ENCODE measurements around the gene PTGR2. TPM values are rescaled to one million over a fixed set of nuclear protein-coding genes. Genes with fewer than 3 reads are reported as not detected.
"Not testable (repeated sequence)": the region's sequence is repeated elsewhere in the genome, so short reads cannot be mapped to it uniquely, and the experiment has no call there.

The PTGR2 gene
- total RNA-seq, 1 experiment from 2014 or later: 12.8 TPM

- DNase-seq (ENCODE audit: extremely low read depth, low read depth): peak; percentile 75
Measured at GRCh38 chr14:73829526-73830431, 21.9 kb upstream of the PTGR2 start.

GRCh38 chr14:73833034-73833433 lies 18.6 kb upstream of the PTGR2 start:
- DNase-seq (ENCODE audit: extremely low read depth, low read depth): no peak

DNA sequence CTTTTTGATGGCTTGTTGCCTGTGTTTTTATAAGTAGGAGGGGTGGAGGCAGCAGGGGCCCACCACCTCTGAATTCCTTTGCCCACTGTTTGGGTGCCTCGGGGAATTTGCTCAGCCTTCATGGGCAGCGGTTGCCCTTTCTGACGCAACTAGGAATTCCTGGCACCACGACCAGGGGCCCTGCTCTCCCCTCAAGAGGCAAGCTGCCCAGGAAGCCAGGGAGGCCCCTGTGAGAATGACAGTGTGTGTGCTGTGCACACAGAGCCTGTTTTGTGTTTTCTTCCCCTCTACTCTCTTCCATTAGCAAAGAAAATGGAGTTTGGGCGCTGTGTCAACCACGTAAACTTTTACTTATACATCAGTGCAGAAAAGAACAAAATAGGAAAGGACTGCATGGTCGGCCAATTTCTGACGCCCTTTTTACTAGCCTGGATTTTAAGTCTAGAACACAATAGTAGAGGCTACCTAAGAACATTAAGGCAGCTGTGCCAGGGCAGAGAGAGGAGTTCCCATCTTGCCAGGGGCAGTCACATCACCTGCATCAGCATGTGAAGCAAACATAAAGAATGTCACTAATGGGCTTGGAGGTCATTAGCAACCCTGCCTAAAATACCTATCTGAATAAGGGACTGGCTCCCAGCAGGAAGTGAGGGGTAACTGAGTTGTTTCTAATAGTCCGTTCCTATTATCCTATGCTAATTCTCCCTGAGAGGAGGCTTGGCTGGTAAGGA lies 17.9 kb upstream of the PTGR2 start:
- DNase-seq (ENCODE audit: extremely low read depth, low read depth): peak; percentile 49

DNA sequence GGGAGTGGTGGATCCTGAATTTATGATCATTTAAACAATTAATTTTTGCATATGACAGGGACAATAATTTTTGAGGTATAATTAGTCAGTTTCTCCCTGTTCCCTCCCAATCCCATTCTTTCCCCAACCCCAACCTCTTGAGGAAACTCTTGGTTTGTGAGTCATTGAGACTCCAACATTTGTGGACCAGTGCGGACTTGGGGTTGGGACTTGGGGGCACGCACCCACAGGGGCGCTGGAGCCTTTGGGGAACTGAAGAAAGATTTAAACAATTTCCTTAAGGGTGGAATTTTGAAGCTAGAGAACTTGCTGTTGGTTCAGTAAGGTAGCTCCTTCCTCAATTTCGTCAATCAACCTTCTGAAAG lies 17.4 kb upstream of the PTGR2 start:
- no peak for DNase-seq (ENCODE audit: extremely low read depth, low read depth)

GRCh38 chr14:73838293-73839034 lies 13.2 kb upstream of the PTGR2 start:
- not testable (repeated sequence) for DNase-seq (ENCODE audit: extremely low read depth, low read depth)

DNA sequence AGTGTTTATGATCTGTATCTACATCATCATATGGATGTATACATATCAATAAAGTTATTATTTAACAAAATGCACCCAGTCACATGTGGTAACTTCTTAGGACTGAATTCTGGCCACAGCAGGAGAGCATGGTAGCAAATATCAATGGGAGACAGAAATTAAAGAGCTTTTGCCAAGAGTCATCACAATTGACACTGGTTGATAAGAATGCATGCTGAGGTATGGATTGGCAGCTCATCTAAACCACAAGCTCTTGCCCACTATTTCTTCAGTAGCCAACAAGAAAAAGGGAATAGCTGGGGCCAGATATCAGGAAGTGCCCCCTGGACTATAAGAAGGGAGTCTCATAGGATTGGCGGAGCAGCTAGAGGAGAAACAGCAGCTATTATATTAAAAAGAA lies 9.4 kb upstream of the PTGR2 start:
- DNase-seq (ENCODE audit: extremely low read depth, low read depth): no peak

GRCh38 chr14:73842851-73843250 lies 8.8 kb upstream of the PTGR2 start:
- DNase-seq (ENCODE audit: extremely low read depth, low read depth): no peak

GRCh38 chr14:73843296-73843695 lies 8.3 kb upstream of the PTGR2 start:
- no peak for DNase-seq (ENCODE audit: extremely low read depth, low read depth)

- DNase-seq (ENCODE audit: extremely low read depth, low read depth): no peak
Measured at GRCh38 chr14:73846947-73847346, 4.7 kb upstream of the PTGR2 start.

DNA sequence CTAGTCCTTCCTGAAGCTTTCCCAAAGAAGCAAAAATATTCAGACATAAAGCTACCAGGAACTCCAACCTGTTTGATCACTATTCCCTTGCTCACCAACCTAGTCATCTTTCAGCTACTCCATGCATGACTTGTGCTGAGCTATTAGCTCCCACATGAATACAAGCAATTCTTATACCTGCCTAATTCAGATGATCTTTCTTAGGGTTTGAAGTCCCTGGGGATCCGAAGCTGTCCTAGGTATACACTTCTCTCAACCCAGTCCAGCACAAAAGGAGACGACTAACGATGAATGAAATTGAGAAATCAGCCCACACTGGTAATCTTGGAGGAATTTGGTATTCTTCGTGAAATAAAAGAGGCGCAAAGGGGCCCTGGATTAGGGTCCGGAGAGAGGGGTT lies 631 bp upstream of the PTGR2 start:
- no peak for DNase-seq (ENCODE audit: extremely low read depth, low read depth)

DNA sequence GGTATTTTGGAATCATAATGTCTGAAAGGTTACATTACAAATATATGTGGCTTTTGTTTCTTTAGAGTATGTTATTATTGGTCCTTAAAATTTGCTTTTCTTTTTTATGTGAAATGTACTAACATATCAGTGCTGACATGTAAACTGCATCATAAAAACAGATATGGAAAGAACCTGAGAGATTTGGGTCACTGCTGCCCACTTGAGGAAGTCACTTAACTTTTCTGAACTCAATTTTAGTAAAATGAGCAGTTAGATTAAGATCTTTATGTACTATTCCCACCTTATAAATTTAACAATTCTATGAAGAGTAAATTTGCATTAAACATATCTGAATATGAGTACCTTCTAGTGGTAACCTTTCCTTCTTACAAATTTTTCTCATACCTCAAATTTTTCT lies 7.5 kb downstream of the PTGR2 start:
- no peak for DNase-seq (ENCODE audit: extremely low read depth, low read depth)

DNA sequence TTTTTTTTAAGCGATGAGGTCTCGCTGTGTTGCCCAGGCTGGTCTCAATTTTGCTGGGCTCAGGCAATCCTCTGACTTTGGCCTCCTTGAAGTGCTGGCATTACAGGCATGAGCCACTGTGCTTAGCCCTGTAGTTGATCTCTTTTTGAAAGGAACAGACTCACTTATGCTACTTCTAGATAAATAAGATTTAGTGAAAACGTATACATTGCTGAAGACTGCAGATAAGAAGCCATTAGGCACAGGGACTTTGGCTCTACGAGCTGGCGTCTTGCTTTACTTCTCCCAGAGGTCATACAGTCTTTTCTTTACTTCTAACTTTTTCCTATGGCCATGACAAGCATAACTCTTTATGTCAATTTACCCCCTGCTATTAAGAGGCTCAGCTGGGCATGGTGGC lies 9.4 kb downstream of the PTGR2 start:
- no peak for DNase-seq (ENCODE audit: extremely low read depth, low read depth)

DNA sequence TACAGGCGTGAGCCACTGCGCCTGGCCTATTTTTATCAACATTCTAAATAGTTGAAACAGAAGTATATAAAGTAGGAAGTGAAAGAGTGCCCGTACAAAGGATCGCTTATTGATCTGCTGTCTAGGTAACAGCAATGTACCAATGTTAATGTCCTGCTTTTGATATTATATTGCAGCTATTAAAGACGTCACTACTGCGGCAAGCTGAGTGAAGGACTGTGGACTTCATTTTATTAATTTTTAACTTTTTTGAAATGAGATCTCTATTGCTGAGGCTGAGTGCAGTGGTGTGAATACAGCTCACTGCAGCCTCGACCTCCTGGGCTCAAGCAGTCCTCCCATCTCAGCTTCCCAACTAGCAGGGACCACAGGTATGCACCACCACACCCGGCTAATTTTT lies 10.8 kb downstream of the PTGR2 start:
- no peak for DNase-seq (ENCODE audit: extremely low read depth, low read depth)

DNA sequence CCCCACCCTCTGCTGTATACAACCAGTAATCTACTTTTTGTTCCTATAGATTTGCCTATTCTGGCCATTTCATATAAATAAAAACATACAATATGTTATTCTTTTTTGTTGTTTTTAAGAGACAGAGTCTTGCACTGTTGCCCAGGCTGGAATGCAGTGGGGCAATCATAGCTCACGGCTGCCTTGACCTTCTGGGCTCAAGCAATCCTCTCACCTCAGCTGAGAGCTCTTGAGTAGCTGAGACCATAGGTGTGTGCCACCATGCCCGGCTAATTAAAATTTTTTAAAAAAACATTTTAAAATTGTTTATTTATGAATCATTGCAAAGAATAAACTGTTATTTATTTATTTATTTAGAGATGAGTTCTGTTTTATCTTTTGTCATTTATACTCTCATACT lies 11.6 kb downstream of the PTGR2 start:
- no peak for DNase-seq (ENCODE audit: extremely low read depth, low read depth)

GRCh38 chr14:73865534-73866113 lies 14.0 kb downstream of the PTGR2 start:
- DNase-seq (ENCODE audit: extremely low read depth, low read depth): no peak

- DNase-seq (ENCODE audit: extremely low read depth, low read depth): not testable (repeated sequence)
Measured at GRCh38 chr14:73869754-73870153, 18.1 kb downstream of the PTGR2 start.

DNA sequence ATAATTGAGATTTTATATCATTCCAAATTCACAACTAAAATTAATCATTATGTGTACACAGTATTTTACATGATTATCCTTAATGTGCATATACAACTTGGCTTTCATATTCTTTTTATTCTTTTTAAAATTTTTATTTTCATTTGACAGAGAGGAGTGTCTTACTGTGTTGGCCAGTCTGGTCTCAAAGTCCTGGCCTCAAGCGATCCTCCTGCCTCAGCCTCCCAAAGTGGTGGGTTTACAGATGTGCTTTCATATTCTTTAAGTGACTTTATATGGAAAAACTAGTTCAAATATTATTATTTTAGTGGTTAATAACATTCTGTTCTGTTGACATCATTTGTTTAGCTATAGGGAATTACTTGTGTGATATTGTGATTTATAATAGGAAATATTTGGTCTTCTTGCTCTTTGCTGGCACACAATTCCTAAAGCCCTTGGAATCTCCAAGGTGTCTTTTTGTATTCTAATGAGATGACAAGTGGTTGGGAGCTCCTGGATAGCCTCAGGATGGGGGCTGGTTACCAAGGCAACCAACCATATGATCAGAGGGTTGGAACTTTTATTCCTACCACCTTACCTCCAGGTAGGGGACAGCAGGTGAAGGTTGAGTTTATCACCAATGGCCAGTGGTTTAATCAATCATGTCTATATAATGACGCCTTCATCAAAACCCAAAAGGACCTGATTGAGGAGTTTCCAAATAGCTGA lies 19.0 kb downstream of the PTGR2 start:
- DNase-seq (ENCODE audit: extremely low read depth, low read depth): no peak

DNA sequence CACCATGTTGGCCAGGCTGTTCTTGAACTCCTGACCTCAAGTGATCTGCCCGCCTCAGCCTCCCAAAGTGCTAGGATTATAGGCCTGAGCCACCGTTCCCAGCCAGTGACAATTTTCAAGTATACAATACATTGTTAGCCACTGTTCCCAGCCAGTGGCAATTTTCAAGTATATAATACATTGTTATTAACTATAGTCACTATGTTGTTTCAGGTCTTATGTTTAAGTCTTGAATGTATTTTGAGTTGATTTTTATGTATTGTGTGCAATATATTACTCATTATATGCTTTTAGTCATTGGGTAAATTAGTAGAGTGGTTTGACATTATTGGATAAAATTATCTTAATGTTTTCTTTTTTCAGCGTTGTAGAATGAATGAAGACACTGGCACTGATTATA lies 22.0 kb downstream of the PTGR2 start:
- DNase-seq (ENCODE audit: extremely low read depth, low read depth): no peak

DNA sequence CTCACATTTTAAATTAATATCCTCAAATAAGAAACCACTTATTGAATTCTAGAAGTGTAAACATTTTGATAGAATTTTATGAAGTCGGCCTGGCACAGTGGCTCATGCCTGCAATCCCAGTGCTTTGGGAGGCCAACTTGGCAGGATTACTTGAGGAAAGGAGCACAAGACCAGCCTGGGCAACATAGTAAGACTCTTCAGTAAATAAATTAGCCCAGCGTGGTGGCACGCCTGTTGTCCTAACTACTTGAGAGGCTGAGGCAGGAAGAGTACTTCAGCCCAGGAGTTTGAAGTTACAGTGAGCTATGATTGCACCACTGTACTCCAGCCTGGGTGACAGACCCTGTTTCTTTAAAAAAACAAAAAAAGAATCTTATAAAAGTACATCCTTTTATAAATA lies 26.2 kb downstream of the PTGR2 start:
- no peak for DNase-seq (ENCODE audit: extremely low read depth, low read depth)

- peak; percentile 41 for DNase-seq (ENCODE audit: extremely low read depth, low read depth)
Measured at GRCh38 chr14:73878436-73878835, 26.8 kb downstream of the PTGR2 start.

Data from NCI-H460 (cell line).